ENCODE results near the gene TSR1. TPM values are rescaled to one million over a fixed set of nuclear protein-coding genes. Genes with fewer than 3 reads are reported as not detected.

Gene TSR1
- total and polyA plus RNA-seq, 2 donors, result 21.9 to 23.3 TPM

GRCh38 chr17:2374549-2375285, 38.5 kb upstream of the TSR1 start:
- H3K27ac ChIP-seq (ENCODE audit: low read depth), result no peak overlapping the region

GRCh38 chr17:2373179-2373578, 36.9 kb upstream of the TSR1 start:
- Histone ChIP-seq H3K4me1 (ENCODE audit: insufficient read depth) (no peaks in the 10 kb centered on the region), H3K36me3 (ENCODE audit: insufficient read depth) (peaks cover 1% of the 10 kb centered on the region), H3K4me3 (ENCODE audit: low read depth, low read length) (no peak overlapping the region), H3K27ac (ENCODE audit: low read depth) (no peak overlapping the region)
- WGBS, result 92% methylated on average over 18 of the region's 18 CpGs
- no peak for DNase-seq (ENCODE audit: extremely low spot score)

More at GRCh38 chr17:2374549-2375285, 38.5 kb upstream of the TSR1 start:
- no peak for DNase-seq (ENCODE audit: extremely low spot score)
- Histone ChIP-seq H3K4me1 (ENCODE audit: insufficient read depth) (no peaks in the 10 kb centered on the region), H3K4me3 (ENCODE audit: low read depth, low read length) (no peak overlapping the region), H3K36me3 (ENCODE audit: insufficient read depth) (peaks cover 1% of the 10 kb centered on the region)
- 83% methylated on average over 11 of the region's 11 CpGs for WGBS

GRCh38 chr17:2372681-2373080, 36.4 kb upstream of the TSR1 start:
- no peak overlapping the region for H3K27ac ChIP-seq (ENCODE audit: low read depth)
- WGBS, result 86% methylated on average over 16 of the region's 16 CpGs
- no peak for DNase-seq (ENCODE audit: extremely low spot score)
- no peak overlapping the region for H3K4me3 ChIP-seq (ENCODE audit: low read depth, low read length)
- no peaks in the 10 kb centered on the region for H3K4me1 ChIP-seq (ENCODE audit: insufficient read depth)
- peaks cover 1% of the 10 kb centered on the region for H3K36me3 ChIP-seq (ENCODE audit: insufficient read depth)

GRCh38 chr17:2372180-2372579, 35.9 kb upstream of the TSR1 start:
- H3K4me1 ChIP-seq (ENCODE audit: insufficient read depth), result no peaks in the 10 kb centered on the region
- no peak overlapping the region for H3K4me3 ChIP-seq (ENCODE audit: low read depth, low read length)
- no peak for DNase-seq (ENCODE audit: extremely low spot score)
- no peaks in the 10 kb centered on the region for H3K36me3 ChIP-seq (ENCODE audit: insufficient read depth)
- H3K27ac ChIP-seq (ENCODE audit: low read depth), result no peak overlapping the region
- 96% methylated on average over 26 of the region's 26 CpGs for WGBS

GRCh38 chr17:2371183-2372130, 35.2 kb upstream of the TSR1 start:
- Histone ChIP-seq H3K4me1 (ENCODE audit: insufficient read depth) (no peaks in the 10 kb centered on the region), H3K27ac (ENCODE audit: low read depth) (no peak overlapping the region), H3K4me3 (ENCODE audit: low read depth, low read length) (no peak overlapping the region), H3K36me3 (ENCODE audit: insufficient read depth) (no peaks in the 10 kb centered on the region)
- no peak for DNase-seq (ENCODE audit: extremely low spot score)
- 93% methylated on average over 30 of the region's 30 CpGs for WGBS

GRCh38 chr17:2370211-2370589, 33.9 kb upstream of the TSR1 start:
- 85% methylated on average over 11 of the region's 11 CpGs for WGBS
- no peak for DNase-seq (ENCODE audit: extremely low spot score)
- Histone ChIP-seq H3K27ac (ENCODE audit: low read depth) (no peak overlapping the region), H3K4me3 (ENCODE audit: low read depth, low read length) (no peak overlapping the region), H3K4me1 (ENCODE audit: insufficient read depth) (no peaks in the 10 kb centered on the region), H3K36me3 (ENCODE audit: insufficient read depth) (no peaks in the 10 kb centered on the region)

- DNase-seq (ENCODE audit: extremely low spot score), result no peak
- WGBS, result 48% methylated on average over 20 of the region's 20 CpGs
- H3K4me3 ChIP-seq (ENCODE audit: low read depth, low read length), result no peak overlapping the region
- H3K36me3 ChIP-seq (ENCODE audit: insufficient read depth), result no peaks in the 10 kb centered on the region
- H3K27ac ChIP-seq (ENCODE audit: low read depth), result no peak overlapping the region
- H3K4me1 ChIP-seq (ENCODE audit: insufficient read depth), result no peaks in the 10 kb centered on the region
Measured at GRCh38 chr17:2369551-2370210, 33.4 kb upstream of the TSR1 start.

GRCh38 chr17:2369039-2369438, 32.8 kb upstream of the TSR1 start:
- H3K4me1 ChIP-seq (ENCODE audit: insufficient read depth), result no peaks in the 10 kb centered on the region
- no peak overlapping the region for H3K4me3 ChIP-seq (ENCODE audit: low read depth, low read length)
- 52% methylated on average over 5 of the region's 5 CpGs for WGBS
- H3K27ac ChIP-seq (ENCODE audit: low read depth), result no peak overlapping the region
- DNase-seq (ENCODE audit: extremely low spot score), result no peak
- H3K36me3 ChIP-seq (ENCODE audit: insufficient read depth), result no peaks in the 10 kb centered on the region

- Histone ChIP-seq H3K36me3 (ENCODE audit: insufficient read depth) (no peaks in the 10 kb centered on the region), H3K27ac (ENCODE audit: low read depth) (no peak overlapping the region), H3K4me3 (ENCODE audit: low read depth, low read length) (no peak overlapping the region), H3K4me1 (ENCODE audit: insufficient read depth) (no peaks in the 10 kb centered on the region)
- DNase-seq (ENCODE audit: extremely low spot score), result no peak
- WGBS, result 79% methylated on average over 8 of the region's 8 CpGs
Measured at GRCh38 chr17:2368359-2368758, 32.1 kb upstream of the TSR1 start.

- no peak overlapping the region for H3K27ac ChIP-seq (ENCODE audit: low read depth)
- no peak for DNase-seq (ENCODE audit: extremely low spot score)
- 72% methylated on average over 26 of the region's 26 CpGs for WGBS
Measured at GRCh38 chr17:2366747-2367494, 30.7 kb upstream of the TSR1 start.

GRCh38 chr17:2365132-2365531, 28.9 kb upstream of the TSR1 start:
- no peaks in the 10 kb centered on the region for H3K36me3 ChIP-seq (ENCODE audit: insufficient read depth)
- DNase-seq (ENCODE audit: extremely low spot score), result no peak
- no peak overlapping the region for H3K27ac ChIP-seq (ENCODE audit: low read depth)
- 93% methylated on average over 20 of the region's 20 CpGs for WGBS
- H3K4me1 ChIP-seq (ENCODE audit: insufficient read depth), result no peaks in the 10 kb centered on the region
- H3K4me3 ChIP-seq (ENCODE audit: low read depth, low read length), result no peak overlapping the region

More at GRCh38 chr17:2366747-2367494, 30.7 kb upstream of the TSR1 start:
- no peaks in the 10 kb centered on the region for H3K4me1 ChIP-seq (ENCODE audit: insufficient read depth)
- no peak overlapping the region for H3K4me3 ChIP-seq (ENCODE audit: low read depth, low read length)
- no peaks in the 10 kb centered on the region for H3K36me3 ChIP-seq (ENCODE audit: insufficient read depth)

- WGBS, result 89% methylated on average over 12 of the region's 12 CpGs
- no peak overlapping the region for H3K27ac ChIP-seq (ENCODE audit: low read depth)
- H3K36me3 ChIP-seq (ENCODE audit: insufficient read depth), result no peaks in the 10 kb centered on the region
- no peak overlapping the region for H3K4me3 ChIP-seq (ENCODE audit: low read depth, low read length)
- H3K4me1 ChIP-seq (ENCODE audit: insufficient read depth), result no peaks in the 10 kb centered on the region
- no peak for DNase-seq (ENCODE audit: extremely low spot score)
Measured at GRCh38 chr17:2364763-2365116, 28.5 kb upstream of the TSR1 start.
